Fibroblast of peridontal ligament (primary cell): Measurements from ENCODE around the gene FHOD3.

Experiments
- DNase-seq: peaks from one replicate; pipeline ENCODE4 v3.0.0-alpha.2; 2010; ENCODE audit errors: extremely low read depth

Gene FHOD3

GRCh38 chr18:36408606-36409005 is 111.1 kb downstream of the FHOD3 start:
- no peak for DNase-seq

GRCh38 chr18:36409779-36410178 is 112.3 kb downstream of the FHOD3 start:
- DNase-seq, result no peak

GRCh38 chr18:36410346-36410745 is 112.8 kb downstream of the FHOD3 start:
- DNase-seq, result no peak

GRCh38 chr18:36411745-36412168 is 114.2 kb downstream of the FHOD3 start:
- DNase-seq, result no peak

- DNase-seq, result no peak
Observed at GRCh38 chr18:36412778-36413177, 115.3 kb downstream of the FHOD3 start.

- DNase-seq, result no peak
Observed at GRCh38 chr18:36415171-36415570, 117.7 kb downstream of the FHOD3 start.

- DNase-seq, result peak; percentile 49
Observed at GRCh38 chr18:36415625-36416024, 118.1 kb downstream of the FHOD3 start.

GRCh38 chr18:36419188-36419899 is 121.8 kb downstream of the FHOD3 start:
- peak; percentile 94 for DNase-seq

- no peak for DNase-seq
Observed at GRCh38 chr18:36419900-36420531, 122.5 kb downstream of the FHOD3 start.

- DNase-seq, result peak; percentile 61
Observed at GRCh38 chr18:36420826-36421225, 123.3 kb downstream of the FHOD3 start.

- DNase-seq, result no peak
Observed at GRCh38 chr18:36424741-36425142, 127.2 kb downstream of the FHOD3 start.

- no peak for DNase-seq
Observed at GRCh38 chr18:36427369-36427768, 129.9 kb downstream of the FHOD3 start.

- no peak for DNase-seq
Observed at GRCh38 chr18:36427831-36428230, 130.3 kb downstream of the FHOD3 start.

GRCh38 chr18:36428431-36429029 is 131.0 kb downstream of the FHOD3 start:
- DNase-seq, result no peak

- peak; percentile 30 for DNase-seq
Observed at GRCh38 chr18:36432880-36433555, 135.5 kb downstream of the FHOD3 start.

- DNase-seq, result no peak
Observed at GRCh38 chr18:36436387-36436786, 138.9 kb downstream of the FHOD3 start.

GRCh38 chr18:36440614-36441013 is 143.1 kb downstream of the FHOD3 start:
- DNase-seq, result peak; percentile 42

- DNase-seq, result peak; percentile 82
Observed at GRCh38 chr18:36441426-36442240, 144.1 kb downstream of the FHOD3 start.

GRCh38 chr18:36442717-36443116 is 145.2 kb downstream of the FHOD3 start:
- no peak for DNase-seq

- no peak for DNase-seq
Observed at GRCh38 chr18:36446059-36446458, 148.5 kb downstream of the FHOD3 start.
